H1 (cell line): Measurements from ENCODE around the gene TTC23. TPM values are rescaled to one million over a fixed set of nuclear protein-coding genes. Genes with fewer than 3 reads are reported as not detected.

Experiments
- CTCF ChIA-PET: fragments of 300-600 bp; sonication (Branson Sonifier 250); formaldehyde crosslinking; loops from one replicate; lab custom pipeline; 2021; ENCODE audit not compliant: partially characterized antibody; lab: Charles Lee
- POLR2A ChIA-PET: fragments of 300-600 bp; sonication (Branson Sonifier 250); formaldehyde crosslinking; loops from one replicate; lab custom pipeline; 2021; ENCODE audit warnings: inconsistent platforms; ENCODE audit not compliant: partially characterized antibody; lab: Charles Lee
- DNase-seq, 2 experiments: peaks; one replicate each; pipeline versions ENCODE4 v3.0.0 to v3.0.0-alpha.2; 2010 to 2022; ENCODE audit warnings: low spot score in 2 of 2, low read depth in 1 of 2, mixed read lengths in 1 of 2
- FAIRE-seq: peaks from 2 replicates; lab custom pipeline; 2011; peaks lifted over from hg19 to GRCh38; lab: Jason Lieb, UNC
- H2AFZ ChIP-seq: 2 replicates; pipeline ENCODE4 v1.8.1; 2012; ENCODE audit warnings: low read length, inconsistent platforms
- H2AK5ac ChIP-seq: 2 replicates; pipeline ENCODE4 v1.6.1; 2013; ENCODE audit warnings: low read depth, low read length
- H2BK120ac ChIP-seq: replicated peaks from 2 replicates; pipeline ENCODE3; 2013; ENCODE audit warnings: low read depth, low read length, inconsistent platforms
- H2BK12ac ChIP-seq: 2 replicates; pipeline ENCODE4 v1.6.1; 2013; ENCODE audit warnings: low read depth, low read length
- H2BK15ac ChIP-seq: 2 replicates; pipeline ENCODE4 v1.6.1; 2013; ENCODE audit warnings: low read length
- H2BK20ac ChIP-seq: 2 replicates; pipeline ENCODE4 v1.6.1; 2013; ENCODE audit warnings: low read length
- H2BK5ac ChIP-seq: 2 replicates; pipeline ENCODE4 v1.6.1; 2013; ENCODE audit warnings: low read depth, low read length
- H3K14ac ChIP-seq: 2 replicates; pipeline ENCODE4 v1.6.1; 2013; ENCODE audit warnings: inconsistent platforms; ENCODE audit not compliant: insufficient read length
- H3K18ac ChIP-seq: 2 replicates; pipeline ENCODE4 v1.6.1; 2013; ENCODE audit warnings: low read length; ENCODE audit errors: extremely low read depth
- H3K23ac ChIP-seq: 2 replicates; pipeline ENCODE4 v1.6.1; 2013; ENCODE audit warnings: inconsistent platforms; ENCODE audit not compliant: insufficient read length
- H3K23me2 ChIP-seq: 2 replicates; pipeline ENCODE4 v1.6.1; 2013; ENCODE audit warnings: low read depth, low read length
- H3K27ac ChIP-seq: 2 replicates; pipeline ENCODE4 v1.6.1; 2011; ENCODE audit warnings: low read depth, low read length, inconsistent platforms
- H3K27me3 ChIP-seq, 4 experiments: replicated peaks in 1 of 4; 1 replicate in 1 of 4; 2 replicates in 3 of 4; pipeline versions ENCODE4 v1.6.1 to v1.8.1; 2011 to 2013; ENCODE audit warnings: low read length in 3 of 4, mild to moderate bottlenecking in 3 of 4, inconsistent platforms in 2 of 4, mixed read lengths in 2 of 4, moderate library complexity in 1 of 4; ENCODE audit not compliant: control insufficient read depth in 3 of 4, insufficient read depth in 3 of 4; ENCODE audit errors: extremely low read depth in 1 of 4
- H3K36me3 ChIP-seq, 4 experiments: 2 replicates each; pipeline versions ENCODE4 v1.6.1 to v1.8.1; 2011 to 2013; ENCODE audit warnings: mild to moderate bottlenecking in 4 of 4, low read length in 3 of 4, moderate library complexity in 2 of 4, control low read depth in 1 of 4, inconsistent platforms in 1 of 4; ENCODE audit not compliant: insufficient read depth in 4 of 4, control insufficient read depth in 2 of 4
- H3K4ac ChIP-seq: replicated peaks from 2 replicates; pipeline ENCODE3; 2013; ENCODE audit warnings: low read length, low read depth, mixed read lengths, inconsistent platforms; ENCODE audit not compliant: insufficient read length
- H3K4me1 ChIP-seq, 4 experiments: replicated peaks in 1 of 4; 1 replicate in 1 of 4; 2 replicates in 3 of 4; pipeline versions ENCODE4 v1.6.1 to v1.8.1; 2011 to 2013; ENCODE audit warnings: low read length in 3 of 4, inconsistent platforms in 2 of 4, mixed read lengths in 1 of 4; ENCODE audit not compliant: insufficient read depth in 4 of 4, control insufficient read depth in 3 of 4
- H3K4me2 ChIP-seq, 2 experiments: 2 replicates each; pipeline versions ENCODE4 v1.6.1 to v1.8.1; 2011 to 2013; ENCODE audit warnings: low read depth in 2 of 2, low read length in 2 of 2, control low read depth in 1 of 2, inconsistent platforms in 1 of 2, mild to moderate bottlenecking in 1 of 2; ENCODE audit not compliant: insufficient read depth in 1 of 2
- H3K4me3 ChIP-seq, 4 experiments: fragments of 200-600, 300-600 bp in 1 of 4; sonication (generic), shearing (Covaris generic), sonication (Bioruptor Twin) in 1 of 4; 2 replicates each; pipeline versions ENCODE4 v1.5.1 to v1.8.1; 2011 to 2016; ENCODE audit warnings: low read length in 4 of 4, low read depth in 3 of 4, control low read depth in 2 of 4, inconsistent platforms in 2 of 4, mild to moderate bottlenecking in 2 of 4, mixed read lengths in 1 of 4, moderate library complexity in 1 of 4; ENCODE audit not compliant: insufficient read depth in 2 of 4; ENCODE audit errors: extremely low read depth in 1 of 4
- H3K56ac ChIP-seq: replicated peaks from 2 replicates; pipeline ENCODE3; 2013; ENCODE audit warnings: low read depth, mild to moderate bottlenecking, mixed read lengths, low read length, inconsistent platforms; ENCODE audit not compliant: insufficient read length
- H3K79me1 ChIP-seq: 2 replicates; pipeline ENCODE4 v1.6.1; 2013; ENCODE audit warnings: low read depth, low read length, control low read depth
- H3K79me2 ChIP-seq, 2 experiments: 2 replicates each; pipeline versions ENCODE4 v1.6.1 to v1.8.1; 2012 to 2013; ENCODE audit warnings: low read length in 2 of 2, mild to moderate bottlenecking in 2 of 2, inconsistent platforms in 1 of 2; ENCODE audit not compliant: insufficient read depth in 2 of 2, control insufficient read depth in 1 of 2
- H3K9ac ChIP-seq, 4 experiments: replicated peaks in 1 of 4; 1 replicate in 1 of 4; 2 replicates in 3 of 4; pipeline versions ENCODE4 v1.6.1 to v1.8.1; 2011 to 2013; ENCODE audit warnings: low read depth in 3 of 4, low read length in 3 of 4, control low read depth in 2 of 4, mild to moderate bottlenecking in 2 of 4, moderate library complexity in 2 of 4, inconsistent platforms in 1 of 4; ENCODE audit errors: extremely low read depth in 1 of 4
- H3K9me3 ChIP-seq, 2 experiments: 2 replicates each; pipeline versions ENCODE4 v1.6.1 to v1.8.1; 2012 to 2013; ENCODE audit warnings: mild to moderate bottlenecking in 2 of 2, moderate library complexity in 2 of 2, control low read depth in 1 of 2, inconsistent platforms in 1 of 2, low read depth in 1 of 2, low read length in 1 of 2, mixed read lengths in 1 of 2; ENCODE audit not compliant: insufficient read depth in 2 of 2
- H4K20me1 ChIP-seq, 2 experiments: replicated peaks in 1 of 2; 2 replicates each; pipeline versions ENCODE3 to v1.8.1; 2011 to 2013; ENCODE audit warnings: inconsistent platforms in 2 of 2, low read length in 2 of 2, mild to moderate bottlenecking in 1 of 2; ENCODE audit not compliant: insufficient read depth in 2 of 2, control insufficient read depth in 1 of 2
- H4K5ac ChIP-seq: 2 replicates; pipeline ENCODE4 v1.6.1; 2013; ENCODE audit warnings: low read length, low read depth, mixed read lengths, inconsistent platforms; ENCODE audit not compliant: insufficient read length
- H4K8ac ChIP-seq: 2 replicates; pipeline ENCODE4 v1.8.0; 2013; ENCODE audit warnings: mild to moderate bottlenecking, moderate library complexity, low read length, inconsistent platforms; ENCODE audit not compliant: insufficient read depth; ENCODE audit errors: extremely low read depth
- H4K91ac ChIP-seq: replicated peaks from 2 replicates; pipeline ENCODE3; 2013; ENCODE audit warnings: low read length, mixed read lengths, inconsistent platforms; ENCODE audit not compliant: insufficient read length
- FOSL1 ChIP-seq: IDR thresholded peaks from 2 replicates; pipeline ENCODE4 v1.6.1; 2011; ENCODE audit warnings: mild to moderate bottlenecking, low read depth, low read length, moderate library complexity; ENCODE audit not compliant: insufficient read depth
- SP1 ChIP-seq: IDR thresholded peaks from 2 replicates; pipeline ENCODE4 v1.6.1; 2011; ENCODE audit warnings: low read depth, low read length
- WGBS, 2 experiments: shearing (Covaris generic) in 1 of 2; methylation state at CpG; one replicate each; pipeline versions ENCODE4 v1.1.6 to v1.1.7; 2013 to 2015; ENCODE audit warnings: low lambda C conversion rate in 2 of 2, mixed read lengths in 2 of 2, inconsistent platforms in 1 of 2, low coverage in 1 of 2, missing lambda C conversion rate in 1 of 2; ENCODE audit not compliant: insufficient replicate concordance in 2 of 2, insufficient coverage in 1 of 2, insufficient read length in 1 of 2; ENCODE audit errors: extremely low coverage in 1 of 2, missing lambda C conversion rate in 1 of 2; 5-methylcytosine and 5-hydroxymethylcytosine counted together
- polyA plus RNA-seq, 7 experiments: library from polyadenylated mRNA; depleted of rRNA in 3 of 7; stranded (reverse) in 5 of 7; unstranded in 2 of 7; fragments of >200 nt in 5 of 7; fragments of 200-250 nt in 2 of 7; gene quantifications; 1 replicate in 5 of 7; 2 replicates in 1 of 7; 4 replicates in 1 of 7; pipeline versions ENCODE4 v1.2.1 to v1.2.3, GENCODE V29; 2011 to 2013; ENCODE audit warnings: missing spikeins in 2 of 7, mixed read lengths in 2 of 7
- total RNA-seq: library from RNA; stranded (reverse); fragmentation: NEBNext Ultra II Directional; extraction: Animal tissue kit (Norgen Biotek cat#: 25700); gene quantifications from 2 replicates; pipeline ENCODE4 v1.2.1, GENCODE V29; 2021

TTC23 gene
- total and polyA plus RNA-seq, 2 of the 8 experiments (the other 6 are each of a cell fraction or from before 2014, with no cell fraction given), result 4.8 to 23.0 TPM

DNA sequence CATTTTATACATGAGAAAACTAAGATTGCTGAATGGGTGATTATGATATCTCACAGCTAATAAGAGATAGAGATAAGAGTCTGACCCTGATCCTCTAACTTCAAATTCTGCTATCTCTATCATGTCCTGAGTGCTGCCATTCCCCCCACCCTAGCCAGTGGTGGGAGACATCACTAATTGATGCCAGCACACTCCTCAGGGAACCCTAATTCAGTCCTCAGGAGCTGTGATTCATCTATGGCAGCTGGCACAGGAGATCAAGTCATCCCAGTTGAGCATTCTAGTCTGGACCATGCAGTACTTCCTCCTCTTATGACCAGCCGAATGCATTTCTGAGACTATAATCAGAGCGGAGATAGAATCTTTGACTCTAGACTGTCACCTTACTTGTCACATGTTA is 72.6 kb downstream of the TTC23 start:
- H3K56ac ChIP-seq, result no peak overlapping the region
- FAIRE-seq, result no peak
- H3K4me1 ChIP-seq, result peaks cover 0 to 5% (median under 1%) of the 10 kb centered on the region in 4 experiments; a peak in 4 of 7 replicates
- H3K27me3 ChIP-seq, result no peaks in the 10 kb centered on the region
- no peaks in the 10 kb centered on the region for H3K79me2 ChIP-seq
- no peak overlapping the region for H3K14ac ChIP-seq
- TF ChIP-seq FOSL1, result no peak
- TF ChIP-seq SP1, result no peak
- H4K5ac ChIP-seq, result no peak overlapping the region
- no peak for DNase-seq
- 89% methylated on average over 2 of the region's 2 CpGs; no CpG with 5 or more reads in 1 of the 2 experiments for WGBS, 2 experiments
- no peaks in the 10 kb centered on the region for H4K20me1 ChIP-seq
- H3K18ac ChIP-seq, result no peak overlapping the region
- H3K36me3 ChIP-seq, result no peaks in the 10 kb centered on the region; a peak in 1 of 8 replicates
- no peak overlapping the region for H2BK15ac ChIP-seq
- no peak overlapping the region for H2AK5ac ChIP-seq
- CTCF ChIA-PET, result interaction anchor here (1.5 to 2.0 kb wide), 2 partner anchors 37 to 77 kb away, joined by 4 to 7 read pairs; no protein-coding TSS in a partner anchor
- H2BK5ac ChIP-seq, result no peak overlapping the region
- no peak overlapping the region for H3K4me3 ChIP-seq
- H3K9me3 ChIP-seq, result no peaks in the 10 kb centered on the region
- H3K9ac ChIP-seq, result no peak overlapping the region
- H3K79me1 ChIP-seq, result no peaks in the 10 kb centered on the region
- H3K27ac ChIP-seq, result no peak overlapping the region
- no peak overlapping the region for H2BK120ac ChIP-seq
- H3K4me2 ChIP-seq, result no peak overlapping the region
- no peak overlapping the region for H4K91ac ChIP-seq
- H3K4ac ChIP-seq, result no peak overlapping the region
- no peak overlapping the region for H2AFZ ChIP-seq
- no peak overlapping the region for H3K23ac ChIP-seq
- no peak overlapping the region for H2BK20ac ChIP-seq
- POLR2A ChIA-PET, result no interaction called here
- no peak overlapping the region for H2BK12ac ChIP-seq
- no peaks in the 10 kb centered on the region for H3K23me2 ChIP-seq
- H4K8ac ChIP-seq, result no peak overlapping the region
